Measurements from ENCODE around the gene RASAL3.

GRCh38 chr19:15448044-15448777 is 16.1 kb downstream of the RASAL3 start:
- TF ChIP-seq CTCF (IDR thresholded peaks at IDR 0.05) (no peak), POLR2A (IDR thresholded peaks at IDR 0.05) (no peak)
